KMS-11 (cell line): ENCODE results near the gene ZCCHC10.

Source experiments
- H2AFZ ChIP-seq: fragments of 200-600 bp; sonication (generic); 2 replicates; pipeline ENCODE4 v1.6.1; 2016; ENCODE audit warnings: antibody characterized with exemption, mixed run types, low read depth
- H3K27ac ChIP-seq: fragments of 200-600 bp; sonication (generic); 2 replicates; pipeline ENCODE4 v1.6.1; 2016; ENCODE audit warnings: mild to moderate bottlenecking, mixed run types
- H3K27me3 ChIP-seq: fragments of 200-600 bp; sonication (generic); 2 replicates; pipeline ENCODE4 v1.6.1; 2017; ENCODE audit warnings: mild to moderate bottlenecking, low read depth, mixed run types, moderate library complexity; ENCODE audit not compliant: insufficient read depth
- H3K36me3 ChIP-seq: fragments of 200-600 bp; sonication (generic); 2 replicates; pipeline ENCODE4 v1.6.1; 2017; ENCODE audit warnings: mild to moderate bottlenecking, mixed run types; ENCODE audit not compliant: insufficient read depth
- H3K4me1 ChIP-seq: fragments of 200-600 bp; sonication (generic); 2 replicates; pipeline ENCODE4 v1.6.1; 2016; ENCODE audit warnings: mild to moderate bottlenecking, low read depth, mixed run types; ENCODE audit not compliant: poor library complexity, severe bottlenecking
- H3K4me2 ChIP-seq: fragments of 200-600 bp; sonication (generic); 2 replicates; pipeline ENCODE4 v1.7.0; 2016; ENCODE audit warnings: mild to moderate bottlenecking, mixed run types
- H3K4me3 ChIP-seq: fragments of 200-600 bp; sonication (generic); IDR thresholded peaks from 2 replicates; pipeline ENCODE4 v1.6.1; 2017; ENCODE audit warnings: low read depth, low read length, mixed read lengths; ENCODE audit not compliant: insufficient read depth
- H3K79me2 ChIP-seq: fragments of 200-600 bp; sonication (generic); 2 replicates; pipeline ENCODE4 v1.6.1; 2016; ENCODE audit warnings: low read depth, mixed run types; ENCODE audit not compliant: insufficient read depth
- H3K9ac ChIP-seq: fragments of 200-600 bp; sonication (generic); 2 replicates; pipeline ENCODE4 v1.6.1; 2016; ENCODE audit warnings: mild to moderate bottlenecking, mixed run types
- H4K20me1 ChIP-seq: fragments of 200-600 bp; sonication (generic); 2 replicates; pipeline ENCODE4 v1.6.1; 2016; ENCODE audit warnings: mild to moderate bottlenecking, mixed run types; ENCODE audit not compliant: insufficient read depth
- TF ChIP-seq, protein P1 (sequence below): fragments of 200-600 bp; sonication (generic); conservative IDR thresholded peaks from 2 replicates; pipeline ENCODE4 v1.6.1; 2017; ENCODE audit warnings: low read depth, mild to moderate bottlenecking, antibody characterized with exemption, low read length, moderate library complexity, mixed read lengths

The ZCCHC10 gene

DNA sequence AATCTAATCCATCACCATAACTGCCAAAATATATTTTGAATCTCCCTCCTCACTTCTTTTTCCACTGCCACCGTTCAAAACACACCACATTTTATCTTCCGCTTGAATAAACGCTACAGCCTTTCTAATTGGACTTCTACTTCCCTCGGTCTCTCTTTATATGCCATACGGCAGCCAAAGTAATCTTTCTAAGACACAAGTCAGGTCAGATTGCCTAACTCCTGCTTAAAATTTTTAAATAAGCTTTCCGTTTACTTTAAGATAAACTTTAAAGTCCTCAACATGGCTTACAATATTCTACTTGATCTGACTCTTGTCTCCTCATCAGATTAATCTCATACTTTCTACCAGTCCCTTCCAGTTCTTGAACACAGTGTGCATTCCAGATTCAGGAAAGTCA lies 72.6 kb downstream of the ZCCHC10 start:
- Histone ChIP-seq H4K20me1 (no peaks in the 10 kb centered on the region), H2AFZ (no peak overlapping the region)

DNA sequence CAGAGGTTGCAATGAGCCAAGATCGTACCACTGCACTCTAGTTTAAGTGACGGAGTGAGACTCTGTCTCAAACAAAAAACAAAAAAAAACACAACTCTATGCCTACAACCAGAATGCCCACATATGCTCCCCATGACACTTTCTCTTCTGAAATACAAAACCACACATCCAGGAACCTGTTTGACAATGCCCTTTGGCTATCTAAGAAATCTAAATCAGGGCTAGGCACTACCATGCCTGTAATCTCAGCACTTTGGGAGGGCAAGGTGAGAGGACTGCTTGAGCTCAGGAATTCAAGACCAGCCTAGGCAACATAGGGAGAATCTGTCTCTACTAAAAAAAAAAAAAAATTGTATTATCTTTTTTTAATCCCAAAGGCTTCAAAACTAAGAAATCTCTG lies 73.5 kb downstream of the ZCCHC10 start:
- Histone ChIP-seq H3K79me2 (peaks cover 19% of the 10 kb centered on the region; the same call in 1 of the 2 replicates), H3K36me3 (no peaks in the 10 kb centered on the region)

More for the DNA sequence above, 72.6 kb downstream of the ZCCHC10 start:
- no peaks in the 10 kb centered on the region for H3K36me3 ChIP-seq
- no peak overlapping the region for H3K4me3 ChIP-seq
- H3K4me2 ChIP-seq = no peak overlapping the region
- H3K27me3 ChIP-seq = no peaks in the 10 kb centered on the region
- peaks cover 28% of the 10 kb centered on the region; the same call in 1 of the 2 replicates for H3K79me2 ChIP-seq
- TF ChIP-seq, protein P1, sequence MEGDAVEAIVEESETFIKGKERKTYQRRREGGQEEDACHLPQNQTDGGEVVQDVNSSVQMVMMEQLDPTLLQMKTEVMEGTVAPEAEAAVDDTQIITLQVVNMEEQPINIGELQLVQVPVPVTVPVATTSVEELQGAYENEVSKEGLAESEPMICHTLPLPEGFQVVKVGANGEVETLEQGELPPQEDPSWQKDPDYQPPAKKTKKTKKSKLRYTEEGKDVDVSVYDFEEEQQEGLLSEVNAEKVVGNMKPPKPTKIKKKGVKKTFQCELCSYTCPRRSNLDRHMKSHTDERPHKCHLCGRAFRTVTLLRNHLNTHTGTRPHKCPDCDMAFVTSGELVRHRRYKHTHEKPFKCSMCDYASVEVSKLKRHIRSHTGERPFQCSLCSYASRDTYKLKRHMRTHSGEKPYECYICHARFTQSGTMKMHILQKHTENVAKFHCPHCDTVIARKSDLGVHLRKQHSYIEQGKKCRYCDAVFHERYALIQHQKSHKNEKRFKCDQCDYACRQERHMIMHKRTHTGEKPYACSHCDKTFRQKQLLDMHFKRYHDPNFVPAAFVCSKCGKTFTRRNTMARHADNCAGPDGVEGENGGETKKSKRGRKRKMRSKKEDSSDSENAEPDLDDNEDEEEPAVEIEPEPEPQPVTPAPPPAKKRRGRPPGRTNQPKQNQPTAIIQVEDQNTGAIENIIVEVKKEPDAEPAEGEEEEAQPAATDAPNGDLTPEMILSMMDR = no peak
- no peak overlapping the region for H3K27ac ChIP-seq
- H3K9ac ChIP-seq = no peak overlapping the region
- peaks cover 20% of the 10 kb centered on the region for H3K4me1 ChIP-seq

DNA sequence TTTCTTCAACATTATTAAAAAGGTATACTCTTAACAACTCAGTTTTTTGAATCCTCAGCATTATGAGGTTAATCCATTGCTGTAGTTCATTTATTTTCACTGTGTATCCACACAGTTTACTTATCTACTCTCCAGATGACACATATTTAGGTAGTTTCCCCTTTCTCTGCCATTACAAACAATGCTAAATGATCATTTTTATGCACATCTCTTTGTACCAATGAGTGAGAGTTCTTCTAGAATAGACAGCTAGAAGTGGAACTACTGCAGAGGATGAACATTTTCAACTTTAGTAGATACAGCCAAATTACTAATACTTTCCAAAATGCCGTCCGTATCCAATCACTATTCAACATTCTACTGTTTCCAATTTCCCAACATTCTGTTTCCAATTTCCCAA lies 74.5 kb downstream of the ZCCHC10 start:
- TF ChIP-seq, protein P1 = no peak
- peaks cover 14% of the 10 kb centered on the region for H3K4me1 ChIP-seq
- H3K27me3 ChIP-seq = no peaks in the 10 kb centered on the region
- no peak overlapping the region for H2AFZ ChIP-seq
- no peaks in the 10 kb centered on the region for H3K36me3 ChIP-seq
- H3K9ac ChIP-seq = no peak overlapping the region
- H3K79me2 ChIP-seq = peaks cover 17% of the 10 kb centered on the region; the same call in 1 of the 2 replicates
- no peak overlapping the region for H3K4me2 ChIP-seq
- no peak overlapping the region for H3K4me3 ChIP-seq
- no peaks in the 10 kb centered on the region for H4K20me1 ChIP-seq
- no peak overlapping the region for H3K27ac ChIP-seq

More for the DNA sequence above, 73.5 kb downstream of the ZCCHC10 start:
- no peak overlapping the region for H3K9ac ChIP-seq
- H3K4me2 ChIP-seq = no peak overlapping the region; the same call in 1 of the 2 replicates
- H4K20me1 ChIP-seq = no peaks in the 10 kb centered on the region
- H3K4me1 ChIP-seq = peaks cover 20% of the 10 kb centered on the region
- H3K27me3 ChIP-seq = no peaks in the 10 kb centered on the region
- TF ChIP-seq, protein P1 = no peak
- H2AFZ ChIP-seq = no peak overlapping the region
- H3K4me3 ChIP-seq = no peak overlapping the region
- no peak overlapping the region for H3K27ac ChIP-seq

DNA sequence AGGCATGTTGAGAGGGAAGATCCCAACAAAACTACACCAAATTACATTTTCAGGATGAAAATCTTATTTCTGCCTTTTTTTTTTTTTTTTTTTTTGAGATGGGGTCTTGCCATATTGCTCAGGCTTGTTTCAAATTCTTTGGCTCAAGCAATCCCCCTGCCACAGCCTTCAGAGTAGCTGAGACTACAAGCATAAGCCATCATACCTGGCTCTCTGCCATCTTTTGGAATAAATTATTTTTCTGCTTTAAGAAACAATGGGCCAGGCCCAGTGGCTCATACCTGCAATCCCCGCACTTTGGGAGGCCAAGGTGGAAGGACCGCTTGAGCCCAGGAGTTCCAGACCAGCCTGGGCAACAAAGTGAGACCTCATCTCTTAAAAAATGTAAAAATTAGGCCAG lies 77.2 kb downstream of the ZCCHC10 start:
- H3K27ac ChIP-seq = no peak overlapping the region
- no peak overlapping the region for H3K4me3 ChIP-seq
- no peaks in the 10 kb centered on the region for H3K36me3 ChIP-seq
- TF ChIP-seq, protein P1 = no peak
- H3K79me2 ChIP-seq = peaks cover 27% of the 10 kb centered on the region; the same call in 1 of the 2 replicates
- H3K27me3 ChIP-seq = no peaks in the 10 kb centered on the region
- no peak overlapping the region for H3K9ac ChIP-seq
- no peaks in the 10 kb centered on the region for H4K20me1 ChIP-seq
- H3K4me1 ChIP-seq = peaks cover 10% of the 10 kb centered on the region
- H3K4me2 ChIP-seq = no peak overlapping the region
- H2AFZ ChIP-seq = no peak overlapping the region
